Peyer's patch (tissue), 4 donors: ENCODE measurements around the gene ZNF669.

Experiments used
- POLR2A ChIP-seq, 2 donors: fragments of 450-650 bp; IDR thresholded peaks; one replicate each; pipeline ENCODE4 v1.5.1; 2017; ENCODE audit warnings: antibody characterized with exemption in 2 of 2, mild to moderate bottlenecking in 2 of 2, moderate library complexity in 2 of 2
- TF ChIP-seq, protein P1 (sequence below), 6 experiments: fragments of 450-650 bp in 4 of 6; fragments of 200-600 bp in 2 of 6; sonication (generic) in 1 of 6; IDR thresholded peaks; one replicate each; pipeline ENCODE4 v1.5.1; 2017 to 2019; ENCODE audit warnings: antibody characterized with exemption in 6 of 6, mild to moderate bottlenecking in 3 of 6, moderate library complexity in 1 of 6

DNA sequence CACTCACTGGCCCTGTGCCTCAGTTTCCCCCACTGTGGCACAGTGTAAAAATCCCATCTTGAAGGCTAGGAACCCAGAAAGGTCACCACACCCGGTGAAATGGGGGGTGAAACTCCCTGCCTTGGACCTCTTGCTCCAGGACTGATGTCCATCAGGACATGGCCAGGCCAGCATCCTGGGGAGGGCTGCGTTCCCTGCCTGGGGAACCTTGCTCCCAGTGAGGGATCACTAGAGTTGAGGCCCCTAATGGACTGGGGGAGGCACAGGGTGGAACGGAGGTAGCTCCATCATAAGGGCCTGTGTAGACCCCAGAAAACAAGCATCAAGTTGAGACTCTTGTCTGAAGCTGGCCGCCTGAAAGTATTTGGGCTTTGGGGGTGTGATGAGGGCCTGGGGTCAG lies 15.2 kb downstream of the ZNF669 start:
- TF ChIP-seq, protein P1, sequence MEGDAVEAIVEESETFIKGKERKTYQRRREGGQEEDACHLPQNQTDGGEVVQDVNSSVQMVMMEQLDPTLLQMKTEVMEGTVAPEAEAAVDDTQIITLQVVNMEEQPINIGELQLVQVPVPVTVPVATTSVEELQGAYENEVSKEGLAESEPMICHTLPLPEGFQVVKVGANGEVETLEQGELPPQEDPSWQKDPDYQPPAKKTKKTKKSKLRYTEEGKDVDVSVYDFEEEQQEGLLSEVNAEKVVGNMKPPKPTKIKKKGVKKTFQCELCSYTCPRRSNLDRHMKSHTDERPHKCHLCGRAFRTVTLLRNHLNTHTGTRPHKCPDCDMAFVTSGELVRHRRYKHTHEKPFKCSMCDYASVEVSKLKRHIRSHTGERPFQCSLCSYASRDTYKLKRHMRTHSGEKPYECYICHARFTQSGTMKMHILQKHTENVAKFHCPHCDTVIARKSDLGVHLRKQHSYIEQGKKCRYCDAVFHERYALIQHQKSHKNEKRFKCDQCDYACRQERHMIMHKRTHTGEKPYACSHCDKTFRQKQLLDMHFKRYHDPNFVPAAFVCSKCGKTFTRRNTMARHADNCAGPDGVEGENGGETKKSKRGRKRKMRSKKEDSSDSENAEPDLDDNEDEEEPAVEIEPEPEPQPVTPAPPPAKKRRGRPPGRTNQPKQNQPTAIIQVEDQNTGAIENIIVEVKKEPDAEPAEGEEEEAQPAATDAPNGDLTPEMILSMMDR (IDR thresholded peaks at IDR 0.05): no peak
- TF ChIP-seq POLR2A (IDR thresholded peaks at IDR 0.05): no peak
